K562 (cell line): ENCODE results near the gene EPO. TPM values are rescaled to one million over a fixed set of nuclear protein-coding genes. Genes with fewer than 3 reads are reported as not detected.
A peak's percentile ranks its signal among the peaks of the same experiment; 100 is the strongest.

ENCODE experiments used
- ATF1 ChIP-seq, 2 experiments: fragments of 450-650 bp in 1 of 2; IDR thresholded peaks; 2 replicates each; pipeline ENCODE4 v1.6.1; 2016; ENCODE audit warnings: missing compliant biosample characterization in 1 of 2, missing genetic modification characterization in 1 of 2
- CHD1 ChIP-seq: fragments of 200-600 bp; sonication (generic); IDR thresholded peaks from one replicate; pipeline ENCODE4 v1.6.1; 2012; ENCODE audit warnings: mild to moderate bottlenecking, moderate library complexity, low read length, inconsistent platforms
- FOXM1 ChIP-seq, 2 experiments: fragments of 450-650 bp in 1 of 2; sonication (generic) in 1 of 2; formaldehyde crosslinking in 1 of 2; IDR thresholded peaks; 2 replicates each; pipeline versions ENCODE4 v1.6.1 to v1.9.0; 2017 to 2022; ENCODE audit warnings: low read depth in 2 of 2, mild to moderate bottlenecking in 2 of 2, missing genetic modification reagents in 1 of 2, moderate library complexity in 1 of 2
- IRF9 ChIP-seq: fragments of 450-650 bp; IDR thresholded peaks from 2 replicates; pipeline ENCODE4 v1.6.1; 2016; ENCODE audit warnings: missing biosample characterization, missing genetic modification characterization
- JUN ChIP-seq, 2 experiments: sonication (generic) in 1 of 2; formaldehyde crosslinking in 1 of 2; IDR thresholded peaks; 2 replicates each; pipeline versions ENCODE4 v1.6.1 to v1.8.0; 2012 to 2022; ENCODE audit warnings: borderline replicate concordance in 2 of 2, mild to moderate bottlenecking in 2 of 2, improper control_type of control experiment in 1 of 2, low read depth in 1 of 2, low read length in 1 of 2, missing genetic modification reagents in 1 of 2
- KHSRP ChIP-seq: fragments of 450-650 bp; IDR thresholded peaks from 2 replicates; pipeline ENCODE4 v1.6.1; 2017
- KLF10 ChIP-seq: fragments of 250-450 bp; sonication (Bioruptor Pico); IDR thresholded peaks from 2 replicates; pipeline ENCODE4 v1.6.1; 2021; ENCODE audit warnings: matching md5 sums
- RAD21 ChIP-seq, 2 experiments: fragments of 250-450 bp in 1 of 2; fragments of 450-650 bp in 1 of 2; sonication (Bioruptor Pico) in 1 of 2; formaldehyde crosslinking in 1 of 2; IDR thresholded peaks in 1 of 2; conservative IDR thresholded peaks in 1 of 2; 2 replicates each; pipeline versions ENCODE4 v1.4.0 to v1.8.0; 2020 to 2022; ENCODE audit warnings: mild to moderate bottlenecking in 2 of 2, moderate library complexity in 1 of 2
- RAD51 ChIP-seq: fragments of 450-650 bp; IDR thresholded peaks from 2 replicates; pipeline ENCODE4 v1.7.1; 2016; ENCODE audit warnings: low read depth, mild to moderate bottlenecking, borderline replicate concordance
- RUNX1 ChIP-seq: sonication (generic); IDR thresholded peaks from 2 replicates; pipeline ENCODE4 v1.6.1; 2016; ENCODE audit warnings: antibody characterized with exemption, low read depth
- SPI1 ChIP-seq: IDR thresholded peaks from 2 replicates; pipeline ENCODE4 v1.6.1; 2011; ENCODE audit warnings: low read depth, low read length, control low read depth, borderline replicate concordance
- ZNF133 ChIP-seq: fragments of 250-450 bp; sonication (Bioruptor Pico); IDR thresholded peaks from 2 replicates; pipeline ENCODE4 v1.4.0; 2020; ENCODE audit warnings: mild to moderate bottlenecking
- ZNF232 ChIP-seq: sonication (generic); formaldehyde crosslinking; IDR thresholded peaks from 2 replicates; pipeline ENCODE4 v1.8.0; 2022; ENCODE audit warnings: mild to moderate bottlenecking, missing genetic modification reagents
- ZNF354B ChIP-seq: fragments of 250-450 bp; sonication (Bioruptor Pico); IDR thresholded peaks from 2 replicates; pipeline ENCODE4 v1.4.0; 2020
- polyA plus RNA-seq, 8 experiments: library from polyadenylated mRNA; depleted of rRNA in 4 of 8; stranded (reverse) in 5 of 8; unstranded in 3 of 8; fragments of >200 nt; fragmentation: Nextera tagmentation in 2 of 8; fragmentation: Illumina TruSeq in 1 of 8; extraction: Ambion mirVana in 2 of 8; extraction: Trizol in 1 of 8; gene quantifications; 2 replicates each; pipeline versions ENCODE4 v1.2.1 to v1.2.3, GENCODE V29; 2011 to 2014; ENCODE audit warnings: inconsistent platforms in 1 of 8, missing spikeins in 1 of 8
- total RNA-seq, 7 experiments: library from RNA; depleted of rRNA in 6 of 7; stranded (reverse); fragments of >200 nt in 6 of 7; fragmentation: Illumina TruSeq in 2 of 7; extraction: Trizol in 2 of 7; gene quantifications; 2 replicates each; pipeline versions ENCODE4 v1.2.1 to v1.2.3, GENCODE V29; 2011 to 2021; ENCODE audit warnings: low replicate concordance in 1 of 7
- TF ChIP-seq, protein P1 (sequence below): fragments of 450-650 bp; IDR thresholded peaks from 2 replicates; pipeline ENCODE4 v1.6.1; 2016; ENCODE audit warnings: mild to moderate bottlenecking, moderate library complexity

The EPO gene
- total and polyA plus RNA-seq, 9 of the 15 experiments (the other 6 are each of a cell fraction or from before 2014, with no cell fraction given) = 0.06 to 0.41 (median 0.07) TPM; not detected in 6

GRCh38 chr7:100706672-100707311 is 13.5 kb upstream of the EPO start (continued):
- TF ChIP-seq JUN (IDR thresholded peaks at IDR 0.05; ENCODE audit: borderline replicate concordance, low read depth, low read length) (no peak), JUN (CRISPR knock-in tag; IDR thresholded peaks at IDR 0.05; ENCODE audit: borderline replicate concordance) (0 out of 2 replicates have a peak, but pooled peaks have one; percentile 25), RAD21 (CRISPR knock-in tag; conservative IDR thresholded peaks at IDR 0.05 in 1 of 2, IDR thresholded peaks at IDR 0.05 in 1 of 2) (no peak), ZNF354B (CRISPR knock-in tag) (no peak), KLF10 (CRISPR knock-in tag) (no peak), RUNX1 (no peak), IRF9 (tag) (no peak), ATF1 (CRISPR knock-in tag; IDR thresholded peaks at IDR 0.05) (no peak), ATF1 (tag; IDR thresholded peaks at IDR 0.05) (no peak), ZNF232 (0 out of 2 replicates have a peak, but pooled peaks have one; percentile 27), SPI1 (no peak), FOXM1 (IDR thresholded peaks at IDR 0.05; ENCODE audit: low read depth) (no peak), FOXM1 (CRISPR knock-in tag; IDR thresholded peaks at IDR 0.05; ENCODE audit: low read depth) (no peak), KHSRP (no peak), ZNF133 (CRISPR knock-in tag) (no peak), RAD51 (no peak), CHD1 (no peak)
- TF ChIP-seq, protein P1, sequence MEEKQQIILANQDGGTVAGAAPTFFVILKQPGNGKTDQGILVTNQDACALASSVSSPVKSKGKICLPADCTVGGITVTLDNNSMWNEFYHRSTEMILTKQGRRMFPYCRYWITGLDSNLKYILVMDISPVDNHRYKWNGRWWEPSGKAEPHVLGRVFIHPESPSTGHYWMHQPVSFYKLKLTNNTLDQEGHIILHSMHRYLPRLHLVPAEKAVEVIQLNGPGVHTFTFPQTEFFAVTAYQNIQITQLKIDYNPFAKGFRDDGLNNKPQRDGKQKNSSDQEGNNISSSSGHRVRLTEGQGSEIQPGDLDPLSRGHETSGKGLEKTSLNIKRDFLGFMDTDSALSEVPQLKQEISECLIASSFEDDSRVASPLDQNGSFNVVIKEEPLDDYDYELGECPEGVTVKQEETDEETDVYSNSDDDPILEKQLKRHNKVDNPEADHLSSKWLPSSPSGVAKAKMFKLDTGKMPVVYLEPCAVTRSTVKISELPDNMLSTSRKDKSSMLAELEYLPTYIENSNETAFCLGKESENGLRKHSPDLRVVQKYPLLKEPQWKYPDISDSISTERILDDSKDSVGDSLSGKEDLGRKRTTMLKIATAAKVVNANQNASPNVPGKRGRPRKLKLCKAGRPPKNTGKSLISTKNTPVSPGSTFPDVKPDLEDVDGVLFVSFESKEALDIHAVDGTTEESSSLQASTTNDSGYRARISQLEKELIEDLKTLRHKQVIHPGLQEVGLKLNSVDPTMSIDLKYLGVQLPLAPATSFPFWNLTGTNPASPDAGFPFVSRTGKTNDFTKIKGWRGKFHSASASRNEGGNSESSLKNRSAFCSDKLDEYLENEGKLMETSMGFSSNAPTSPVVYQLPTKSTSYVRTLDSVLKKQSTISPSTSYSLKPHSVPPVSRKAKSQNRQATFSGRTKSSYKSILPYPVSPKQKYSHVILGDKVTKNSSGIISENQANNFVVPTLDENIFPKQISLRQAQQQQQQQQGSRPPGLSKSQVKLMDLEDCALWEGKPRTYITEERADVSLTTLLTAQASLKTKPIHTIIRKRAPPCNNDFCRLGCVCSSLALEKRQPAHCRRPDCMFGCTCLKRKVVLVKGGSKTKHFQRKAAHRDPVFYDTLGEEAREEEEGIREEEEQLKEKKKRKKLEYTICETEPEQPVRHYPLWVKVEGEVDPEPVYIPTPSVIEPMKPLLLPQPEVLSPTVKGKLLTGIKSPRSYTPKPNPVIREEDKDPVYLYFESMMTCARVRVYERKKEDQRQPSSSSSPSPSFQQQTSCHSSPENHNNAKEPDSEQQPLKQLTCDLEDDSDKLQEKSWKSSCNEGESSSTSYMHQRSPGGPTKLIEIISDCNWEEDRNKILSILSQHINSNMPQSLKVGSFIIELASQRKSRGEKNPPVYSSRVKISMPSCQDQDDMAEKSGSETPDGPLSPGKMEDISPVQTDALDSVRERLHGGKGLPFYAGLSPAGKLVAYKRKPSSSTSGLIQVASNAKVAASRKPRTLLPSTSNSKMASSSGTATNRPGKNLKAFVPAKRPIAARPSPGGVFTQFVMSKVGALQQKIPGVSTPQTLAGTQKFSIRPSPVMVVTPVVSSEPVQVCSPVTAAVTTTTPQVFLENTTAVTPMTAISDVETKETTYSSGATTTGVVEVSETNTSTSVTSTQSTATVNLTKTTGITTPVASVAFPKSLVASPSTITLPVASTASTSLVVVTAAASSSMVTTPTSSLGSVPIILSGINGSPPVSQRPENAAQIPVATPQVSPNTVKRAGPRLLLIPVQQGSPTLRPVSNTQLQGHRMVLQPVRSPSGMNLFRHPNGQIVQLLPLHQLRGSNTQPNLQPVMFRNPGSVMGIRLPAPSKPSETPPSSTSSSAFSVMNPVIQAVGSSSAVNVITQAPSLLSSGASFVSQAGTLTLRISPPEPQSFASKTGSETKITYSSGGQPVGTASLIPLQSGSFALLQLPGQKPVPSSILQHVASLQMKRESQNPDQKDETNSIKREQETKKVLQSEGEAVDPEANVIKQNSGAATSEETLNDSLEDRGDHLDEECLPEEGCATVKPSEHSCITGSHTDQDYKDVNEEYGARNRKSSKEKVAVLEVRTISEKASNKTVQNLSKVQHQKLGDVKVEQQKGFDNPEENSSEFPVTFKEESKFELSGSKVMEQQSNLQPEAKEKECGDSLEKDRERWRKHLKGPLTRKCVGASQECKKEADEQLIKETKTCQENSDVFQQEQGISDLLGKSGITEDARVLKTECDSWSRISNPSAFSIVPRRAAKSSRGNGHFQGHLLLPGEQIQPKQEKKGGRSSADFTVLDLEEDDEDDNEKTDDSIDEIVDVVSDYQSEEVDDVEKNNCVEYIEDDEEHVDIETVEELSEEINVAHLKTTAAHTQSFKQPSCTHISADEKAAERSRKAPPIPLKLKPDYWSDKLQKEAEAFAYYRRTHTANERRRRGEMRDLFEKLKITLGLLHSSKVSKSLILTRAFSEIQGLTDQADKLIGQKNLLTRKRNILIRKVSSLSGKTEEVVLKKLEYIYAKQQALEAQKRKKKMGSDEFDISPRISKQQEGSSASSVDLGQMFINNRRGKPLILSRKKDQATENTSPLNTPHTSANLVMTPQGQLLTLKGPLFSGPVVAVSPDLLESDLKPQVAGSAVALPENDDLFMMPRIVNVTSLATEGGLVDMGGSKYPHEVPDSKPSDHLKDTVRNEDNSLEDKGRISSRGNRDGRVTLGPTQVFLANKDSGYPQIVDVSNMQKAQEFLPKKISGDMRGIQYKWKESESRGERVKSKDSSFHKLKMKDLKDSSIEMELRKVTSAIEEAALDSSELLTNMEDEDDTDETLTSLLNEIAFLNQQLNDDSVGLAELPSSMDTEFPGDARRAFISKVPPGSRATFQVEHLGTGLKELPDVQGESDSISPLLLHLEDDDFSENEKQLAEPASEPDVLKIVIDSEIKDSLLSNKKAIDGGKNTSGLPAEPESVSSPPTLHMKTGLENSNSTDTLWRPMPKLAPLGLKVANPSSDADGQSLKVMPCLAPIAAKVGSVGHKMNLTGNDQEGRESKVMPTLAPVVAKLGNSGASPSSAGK = peak; percentile 45
